GM12878 (cell line): ENCODE measurements around the gene TSPAN10. TPM values are rescaled to one million over a fixed set of nuclear protein-coding genes. Genes with fewer than 3 reads are reported as not detected.

Experiments
- BMI1 ChIP-seq: fragments of 450-650 bp; IDR thresholded peaks from 2 replicates; pipeline ENCODE4 v1.6.1; 2016; ENCODE audit warnings: mild to moderate bottlenecking, moderate library complexity, borderline replicate concordance
- CTCF ChIP-seq, 3 experiments: IDR thresholded peaks in 2 of 3; conservative IDR thresholded peaks in 1 of 3; 2 replicates each; pipeline ENCODE4 v1.5.1; 2011; ENCODE audit warnings: low read depth in 3 of 3, low read length in 3 of 3, mild to moderate bottlenecking in 3 of 3, control low read depth in 2 of 3, moderate library complexity in 2 of 3, inconsistent platforms in 1 of 3, mixed read lengths in 1 of 3; ENCODE audit not compliant: control insufficient read depth in 2 of 3, insufficient read depth in 1 of 3; ENCODE audit errors: extremely low read depth in 1 of 3
- E4F1 ChIP-seq: fragments of 450-650 bp; IDR thresholded peaks from 2 replicates; pipeline ENCODE4 v1.6.1; 2018; ENCODE audit warnings: borderline replicate concordance, mild to moderate bottlenecking; ENCODE audit not compliant: partially characterized antibody
- IKZF2 ChIP-seq, 2 experiments: fragments of 450-650 bp; IDR thresholded peaks; 2 replicates each; pipeline ENCODE4 v1.6.1; 2017; ENCODE audit warnings: mild to moderate bottlenecking in 2 of 2, moderate library complexity in 2 of 2
- MAX ChIP-seq: IDR thresholded peaks from 2 replicates; pipeline ENCODE4 v1.6.1; 2012; ENCODE audit warnings: low read depth, low read length, improper control_type of control experiment
- MYC ChIP-seq: IDR thresholded peaks from 2 replicates; pipeline ENCODE4 v1.6.1; 2011; ENCODE audit warnings: mild to moderate bottlenecking, low read length, moderate library complexity, inconsistent platforms; ENCODE audit not compliant: insufficient read depth, insufficient replicate concordance, insufficient read length, severe bottlenecking
- NFIC ChIP-seq: IDR thresholded peaks from 2 replicates; pipeline ENCODE4 v1.6.1; 2012; ENCODE audit warnings: low read depth, mild to moderate bottlenecking, inconsistent platforms, low read length, moderate library complexity
- NFYA ChIP-seq: IDR thresholded peaks from 2 replicates; pipeline ENCODE4 v1.6.1; 2011; ENCODE audit warnings: low read depth, mild to moderate bottlenecking, low read length, improper control_type of control experiment, borderline replicate concordance
- STAT3 ChIP-seq: IDR thresholded peaks from 2 replicates; pipeline ENCODE4 v1.6.1; 2011; ENCODE audit warnings: low read depth, low read length, improper control_type of control experiment
- TBL1XR1 ChIP-seq: IDR thresholded peaks from 2 replicates; pipeline ENCODE4 v1.6.1; 2012; ENCODE audit warnings: low read depth, low read length, improper control_type of control experiment
- polyA plus RNA-seq, 11 experiments: library from polyadenylated mRNA; depleted of rRNA in 4 of 11; unstranded in 6 of 11; stranded (reverse) in 5 of 11; fragments of >200 nt; fragmentation: Nextera tagmentation in 4 of 11; fragmentation: Illumina TruSeq in 1 of 11; extraction: Ambion mirVana in 4 of 11; extraction: Trizol in 1 of 11; gene quantifications; 1 replicate in 1 of 11; 2 replicates in 10 of 11; pipeline versions ENCODE4 v1.2.1 to v1.2.3, GENCODE V29; 2011 to 2016; ENCODE audit warnings: inconsistent platforms in 2 of 11, missing spikeins in 2 of 11, low read depth in 1 of 11
- total RNA-seq, 4 experiments: library from RNA; depleted of rRNA in 3 of 4; stranded (reverse); fragments of >200 nt in 3 of 4; fragmentation: Illumina TruSeq in 1 of 4; extraction: Trizol in 1 of 4; gene quantifications; 2 replicates each; pipeline versions ENCODE4 v1.2.1 to v1.2.3, GENCODE V29; 2013 to 2021

Gene TSPAN10
- total and polyA plus RNA-seq, 10 of the 15 experiments (the other 5 are each of a cell fraction or from before 2014, with no cell fraction given) = 0.13 to 0.82 (median 0.43) TPM

- no peak for TF ChIP-seq STAT3
- TF ChIP-seq TBL1XR1 = no peak
- TF ChIP-seq MYC = no peak
- no peak for TF ChIP-seq IKZF2 (IDR thresholded peaks at IDR 0.05)
- TF ChIP-seq CTCF (IDR thresholded peaks at IDR 0.05 in 2 of 3, conservative IDR thresholded peaks at IDR 0.05 in 1 of 3; ENCODE audit: control insufficient read depth in 2 of 3, extremely low read depth in 1 of 3, insufficient read depth in 1 of 3, low read depth in 3 of 3, low read length in 3 of 3) = no peak
- no peak for TF ChIP-seq MAX
- no peak for TF ChIP-seq E4F1
- no peak for TF ChIP-seq BMI1
- no peak for TF ChIP-seq NFIC
- no peak for TF ChIP-seq NFYA
Measured at GRCh38 chr17:81646869-81647600, 10.0 kb downstream of the TSPAN10 start (continued).
